Measurements from ENCODE around the gene KRT28. TPM values are rescaled to one million over a fixed set of nuclear protein-coding genes. Genes with fewer than 3 reads are reported as not detected.

Gene KRT28
- total RNA-seq, 4 donors from 2014 or later = 0.88 TPM; not detected in 3

Other genes starting within 250 kb of the KRT28 start
- 10 to 100 TPM in 1 of 4 donors, 1 to 10 TPM in 1, not detected in 2; 3.1 to 22.3 TPM for gene CCR7, start 234.5 kb downstream of the KRT28 start, total RNA-seq
- gene SMARCE1, start 152.1 kb downstream of the KRT28 start, total RNA-seq = 100 to 1,000 TPM in 1 of 4 donors, 10 to 100 TPM in 3; 46.7 to 133 (median 71.6) TPM
- 1 to 10 TPM in 2 of 4 donors, under 1 TPM in 1, not detected in 1; 0.95 to 1.8 (median 1.6) TPM for gene KRT222, start 134.8 kb downstream of the KRT28 start, total RNA-seq
- gene KRT24, start 96.2 kb downstream of the KRT28 start, total RNA-seq = 1 to 10 TPM in 2 of 4 donors, not detected in 2; 1.0 to 8.3 TPM
- gene KRT25, start 44.6 kb downstream of the KRT28 start, total RNA-seq = not detected
- not detected for gene KRT26, start 27.8 kb downstream of the KRT28 start, total RNA-seq
- gene KRT27, start 17.4 kb downstream of the KRT28 start, total RNA-seq = not detected
- 10 to 100 TPM in 2 of 4 donors, 1 to 10 TPM in 2; 5.1 to 19.0 (median 8.1) TPM for gene KRT10, start 22.7 kb upstream of the KRT28 start, total RNA-seq
- 10 to 100 TPM in 1 of 4 donors, 1 to 10 TPM in 2, not detected in 1; 4.9 to 18.2 (median 9.1) TPM for gene KRT12, start 67.3 kb upstream of the KRT28 start, total RNA-seq
- 100 to 1,000 TPM; 111 to 978 (median 820) TPM for gene KRT20, start 85.3 kb upstream of the KRT28 start, total RNA-seq
- gene KRT23, start 137.7 kb upstream of the KRT28 start, total RNA-seq = 1 to 10 TPM in 2 of 4 donors, not detected in 2; 1.1 to 2.5 TPM
- not detected for gene KRT39, start 167.0 kb upstream of the KRT28 start, total RNA-seq
- gene KRT40, start 184.4 kb upstream of the KRT28 start, total RNA-seq = 1 to 10 TPM in 1 of 4 donors, under 1 TPM in 2, not detected in 1; 0.88 to 1.0 (median 0.94) TPM
- gene KRTAP3-3, start 194.2 kb upstream of the KRT28 start, total RNA-seq = not detected
- not detected for gene KRTAP3-2, start 199.9 kb upstream of the KRT28 start, total RNA-seq
- gene KRTAP3-1, start 209.2 kb upstream of the KRT28 start, total RNA-seq = not detected
- not detected for gene KRTAP1-5, start 227.2 kb upstream of the KRT28 start, total RNA-seq
- gene KRTAP1-4, start 230.2 kb upstream of the KRT28 start, total RNA-seq = not detected
- not detected for gene KRTAP1-3, start 234.9 kb upstream of the KRT28 start, total RNA-seq
- not detected for gene KRTAP1-1, start 241.5 kb upstream of the KRT28 start, total RNA-seq
- not detected for gene KRTAP2-1, start 247.4 kb upstream of the KRT28 start, total RNA-seq